GM19043 (cell line): Measurements from ENCODE around the gene THAP12.
"Not testable (repeated sequence)": the region's sequence is repeated elsewhere in the genome, so short reads cannot be mapped to it uniquely, and the experiment has no call there.

Experiments used
- ATAC-seq: cut with Tn5 transposase; IDR thresholded peaks from one replicate; pipeline ENCODE4 v1.9.1; 2021; ENCODE audit warnings: low read depth; ENCODE audit not compliant: unreplicated experiment

THAP12 gene

GRCh38 chr11:76329084-76329648 lies 51.8 kb downstream of the THAP12 start:
- ATAC-seq: no peak

- ATAC-seq: no peak
These were observed 53.1 kb downstream of the THAP12 start for GRCh38 chr11:76327756-76328388.

GRCh38 chr11:76327202-76327601 lies 53.7 kb downstream of the THAP12 start:
- no peak for ATAC-seq

- no peak for ATAC-seq
These were observed 55.7 kb downstream of the THAP12 start for GRCh38 chr11:76325185-76325584.

GRCh38 chr11:76323804-76324203 lies 57.1 kb downstream of the THAP12 start:
- ATAC-seq: no peak

- not testable (repeated sequence) for ATAC-seq
These were observed 57.6 kb downstream of the THAP12 start for GRCh38 chr11:76323375-76323774.

- ATAC-seq: no peak
These were observed 58.0 kb downstream of the THAP12 start for GRCh38 chr11:76322942-76323341.

- no peak for ATAC-seq
These were observed 58.4 kb downstream of the THAP12 start for GRCh38 chr11:76322540-76322939.

GRCh38 chr11:76321820-76322524 lies 59.0 kb downstream of the THAP12 start:
- no peak for ATAC-seq

- ATAC-seq: no peak
These were observed 59.6 kb downstream of the THAP12 start for GRCh38 chr11:76321340-76321739.

- no peak for ATAC-seq
These were observed 60.0 kb downstream of the THAP12 start for GRCh38 chr11:76320929-76321328.

- ATAC-seq: not testable (repeated sequence)
These were observed 61.1 kb downstream of the THAP12 start for GRCh38 chr11:76319798-76320197.

GRCh38 chr11:76318744-76319384 lies 62.1 kb downstream of the THAP12 start:
- no peak for ATAC-seq

- ATAC-seq: no peak
These were observed 63.6 kb downstream of the THAP12 start for GRCh38 chr11:76317296-76317695.

- no peak for ATAC-seq
These were observed 64.2 kb downstream of the THAP12 start for GRCh38 chr11:76316726-76317125.

GRCh38 chr11:76315182-76315853 lies 65.6 kb downstream of the THAP12 start:
- no peak for ATAC-seq

- no peak for ATAC-seq
These were observed 66.2 kb downstream of the THAP12 start for GRCh38 chr11:76314741-76315090.

- ATAC-seq: no peak
These were observed 66.8 kb downstream of the THAP12 start for GRCh38 chr11:76313913-76314740.

- ATAC-seq: no peak
These were observed 67.7 kb downstream of the THAP12 start for GRCh38 chr11:76313271-76313670.
